Large intestine (tissue), 3 donors: ENCODE results near the gene GNAQ. TPM values are rescaled to one million over a fixed set of nuclear protein-coding genes. Genes with fewer than 3 reads are reported as not detected.

Source experiments
- DNase-seq, 2 donors: peaks; one replicate each; pipeline versions ENCODE4 v3.0.0 to v3.0.0-alpha.2; 2013
- H3K27ac ChIP-seq: one replicate; pipeline ENCODE4 v1.5.1; 2013; ENCODE audit warnings: low read length
- H3K27me3 ChIP-seq: 2 replicates; pipeline ENCODE4 v1.6.1; 2013; ENCODE audit warnings: low read length; ENCODE audit not compliant: control insufficient read depth, insufficient read depth
- H3K36me3 ChIP-seq: 2 replicates; pipeline ENCODE4 v1.6.1; 2013; ENCODE audit warnings: low read length; ENCODE audit not compliant: control insufficient read depth, insufficient read depth
- H3K4me1 ChIP-seq: one replicate; pipeline ENCODE4 v1.6.1; 2013; ENCODE audit warnings: low read length; ENCODE audit not compliant: control insufficient read depth, insufficient read depth
- H3K4me3 ChIP-seq: one replicate; pipeline ENCODE4 v1.5.1; 2013; ENCODE audit warnings: low read length
- H3K9me3 ChIP-seq: one replicate; pipeline ENCODE4 v1.6.1; 2013; ENCODE audit warnings: mild to moderate bottlenecking, low read depth, low read length, moderate library complexity; ENCODE audit not compliant: control insufficient read depth
- WGBS: methylation state at CpG from one replicate; pipeline ENCODE4 v1.1.5; 2013; ENCODE audit warnings: low lambda C conversion rate; ENCODE audit not compliant: insufficient coverage; 5-methylcytosine and 5-hydroxymethylcytosine counted together
- polyA plus RNA-seq: library from polyadenylated mRNA; unstranded; fragments of 120-200 nt; gene quantifications from one replicate; pipeline ENCODE4 v1.2.1, GENCODE V29; 2013

The GNAQ gene
- polyA plus RNA-seq, 1 donor = 34.0 TPM

DNA sequence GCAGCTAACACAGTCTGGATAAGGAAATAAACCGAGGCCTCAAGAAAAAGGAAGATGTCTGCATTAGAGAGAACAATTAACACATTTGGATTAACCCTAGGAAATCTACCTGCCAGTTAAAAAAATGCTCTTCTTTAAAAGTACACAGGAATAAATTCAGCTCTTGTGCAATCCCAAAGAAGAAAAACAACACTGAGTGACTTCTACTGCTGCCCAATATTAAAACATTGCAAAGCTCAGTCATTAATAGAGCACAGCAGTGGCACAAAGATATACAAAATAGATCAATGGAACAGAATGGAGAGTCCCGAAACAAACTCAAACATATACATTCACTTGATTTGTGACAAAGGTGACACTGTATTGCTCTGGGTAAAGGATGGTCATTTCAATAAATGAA lies 119.7 kb downstream of the GNAQ start:
- H3K27ac ChIP-seq = no peak overlapping the region
- DNase-seq = no peak
- no peak overlapping the region for H3K4me3 ChIP-seq
- H3K4me1 ChIP-seq = no peaks in the 10 kb centered on the region
- WGBS = 90% methylated on average over 2 of the region's 2 CpGs
- peaks cover 3% of the 10 kb centered on the region for H3K36me3 ChIP-seq
- H3K27me3 ChIP-seq = no peaks in the 10 kb centered on the region
- H3K9me3 ChIP-seq = no peaks in the 10 kb centered on the region

DNA sequence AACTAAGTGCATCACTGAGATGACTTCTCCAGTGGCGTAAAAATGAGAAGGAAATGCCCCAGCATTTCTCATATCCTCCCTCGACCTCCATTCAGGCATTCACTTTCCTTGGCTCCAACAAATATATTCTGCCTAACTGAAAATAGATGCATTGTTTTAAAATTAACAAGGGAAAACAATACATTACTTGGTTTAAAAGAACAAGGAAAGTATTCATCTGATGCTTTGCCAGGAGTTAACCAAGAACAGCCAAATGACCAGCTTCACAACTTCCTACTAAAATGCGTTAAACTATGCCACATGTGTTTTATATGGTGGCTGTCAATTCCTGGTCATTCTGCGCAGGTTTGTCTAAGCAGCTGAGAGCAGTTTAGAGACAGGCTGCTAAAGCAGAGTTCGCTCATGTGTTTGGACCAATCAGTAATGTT lies 121.4 kb downstream of the GNAQ start:
- Histone ChIP-seq H3K4me1 (no peaks in the 10 kb centered on the region), H3K27ac (no peak overlapping the region), H3K36me3 (peaks cover 3% of the 10 kb centered on the region), H3K4me3 (no peak overlapping the region), H3K27me3 (no peaks in the 10 kb centered on the region), H3K9me3 (no peaks in the 10 kb centered on the region)
- no peak for DNase-seq
- 73% methylated on average over 3 of the region's 5 CpGs for WGBS

DNA sequence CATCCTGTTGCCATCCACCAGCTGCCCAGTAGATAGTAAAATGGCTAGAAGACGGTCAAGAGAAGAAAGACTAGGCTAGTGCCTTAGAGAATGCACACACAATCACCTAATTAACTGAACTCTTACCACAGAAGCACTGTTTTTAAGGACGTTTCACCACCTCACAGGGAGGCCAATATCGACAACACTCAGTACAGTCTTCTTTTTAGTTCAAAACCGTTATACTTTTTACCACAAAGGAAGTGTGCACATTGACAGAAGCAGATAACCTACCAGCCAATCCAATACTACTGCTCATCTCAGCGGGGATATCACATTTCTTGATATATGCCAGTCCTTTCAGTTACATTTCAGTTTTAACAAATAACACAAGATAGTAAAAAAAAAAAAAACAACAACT lies 122.3 kb downstream of the GNAQ start:
- no peak for DNase-seq

DNA sequence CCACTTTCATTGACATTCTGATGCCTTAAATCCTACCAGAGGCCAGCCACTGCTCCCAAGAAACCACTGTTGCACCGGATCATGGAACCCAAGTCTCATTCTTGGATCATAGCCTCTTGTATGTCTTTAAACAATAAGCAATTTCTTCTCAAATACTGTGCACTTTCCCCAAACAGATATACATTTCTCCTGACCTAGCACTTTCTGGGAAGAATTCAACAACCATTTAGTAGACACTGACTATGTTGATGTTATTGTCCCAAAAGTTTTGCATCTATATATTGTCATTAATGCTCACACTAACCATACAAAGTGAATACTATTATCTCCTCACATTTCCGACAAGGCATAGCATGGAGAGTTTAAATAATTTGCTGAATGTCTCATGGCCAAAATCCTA lies 123.3 kb downstream of the GNAQ start:
- WGBS = no CpG with 5 or more reads among the region's 2 CpGs
- no peak for DNase-seq
- Histone ChIP-seq H3K9me3 (no peaks in the 10 kb centered on the region), H3K27ac (no peak overlapping the region), H3K27me3 (no peaks in the 10 kb centered on the region), H3K36me3 (peaks cover 3% of the 10 kb centered on the region), H3K4me3 (no peak overlapping the region), H3K4me1 (no peaks in the 10 kb centered on the region)

More for the DNA sequence above, 122.3 kb downstream of the GNAQ start:
- Histone ChIP-seq H3K9me3 (no peaks in the 10 kb centered on the region), H3K4me3 (no peak overlapping the region), H3K36me3 (peaks cover 3% of the 10 kb centered on the region), H3K4me1 (no peaks in the 10 kb centered on the region), H3K27me3 (no peaks in the 10 kb centered on the region), H3K27ac (no peak overlapping the region)
- WGBS = 100% methylated on average over 3 of the region's 5 CpGs

DNA sequence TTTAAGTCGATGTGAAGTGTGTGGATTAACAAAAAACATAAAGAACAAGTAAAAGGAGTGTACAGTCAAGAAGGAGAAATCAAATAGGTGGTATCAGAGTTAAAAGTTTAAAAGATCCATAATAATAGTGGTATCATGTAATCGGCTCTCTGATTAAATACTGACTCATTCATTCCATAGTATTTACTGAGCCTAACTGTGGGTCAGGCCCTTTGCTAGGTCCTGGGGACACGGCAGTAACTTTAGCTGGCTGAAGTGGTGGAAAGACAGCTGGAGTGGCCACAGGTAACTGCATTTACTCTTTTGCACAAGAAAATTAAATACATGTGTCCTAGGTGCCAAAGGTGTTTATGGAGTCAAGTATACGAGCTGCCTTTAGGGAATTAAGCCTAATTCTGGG lies 124.0 kb downstream of the GNAQ start:
- WGBS = 100% methylated on average over 1 of the region's 4 CpGs
- H3K36me3 ChIP-seq = peaks cover 3% of the 10 kb centered on the region
- no peaks in the 10 kb centered on the region for H3K27me3 ChIP-seq
- no peak for DNase-seq
- H3K9me3 ChIP-seq = no peaks in the 10 kb centered on the region
- no peak overlapping the region for H3K27ac ChIP-seq
- no peak overlapping the region for H3K4me3 ChIP-seq
- no peaks in the 10 kb centered on the region for H3K4me1 ChIP-seq

DNA sequence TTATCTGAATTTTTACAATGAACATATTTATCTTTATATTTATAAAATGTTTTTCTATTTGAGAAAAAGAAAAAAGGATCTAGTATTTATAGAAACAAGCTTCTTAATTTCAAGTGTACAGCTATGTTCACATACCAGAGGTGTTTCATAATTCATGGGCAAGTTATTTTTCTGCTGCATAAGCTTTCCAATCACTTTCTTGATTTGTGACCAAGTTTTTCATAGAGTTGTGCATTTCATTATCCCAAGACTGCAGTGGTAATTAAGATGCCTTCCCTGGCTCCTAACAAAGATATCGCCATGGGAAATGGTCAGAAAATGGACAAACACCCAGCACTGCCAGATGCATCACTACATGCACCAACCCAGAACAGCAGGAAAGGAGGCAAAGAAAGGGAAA lies 124.6 kb downstream of the GNAQ start:
- no peak for DNase-seq
- no peaks in the 10 kb centered on the region for H3K4me1 ChIP-seq
- peaks cover 3% of the 10 kb centered on the region for H3K36me3 ChIP-seq
- 100% methylated on average over 1 of the region's 1 CpG for WGBS
- no peaks in the 10 kb centered on the region for H3K9me3 ChIP-seq
- no peak overlapping the region for H3K27ac ChIP-seq
- no peak overlapping the region for H3K4me3 ChIP-seq
- H3K27me3 ChIP-seq = no peaks in the 10 kb centered on the region

DNA sequence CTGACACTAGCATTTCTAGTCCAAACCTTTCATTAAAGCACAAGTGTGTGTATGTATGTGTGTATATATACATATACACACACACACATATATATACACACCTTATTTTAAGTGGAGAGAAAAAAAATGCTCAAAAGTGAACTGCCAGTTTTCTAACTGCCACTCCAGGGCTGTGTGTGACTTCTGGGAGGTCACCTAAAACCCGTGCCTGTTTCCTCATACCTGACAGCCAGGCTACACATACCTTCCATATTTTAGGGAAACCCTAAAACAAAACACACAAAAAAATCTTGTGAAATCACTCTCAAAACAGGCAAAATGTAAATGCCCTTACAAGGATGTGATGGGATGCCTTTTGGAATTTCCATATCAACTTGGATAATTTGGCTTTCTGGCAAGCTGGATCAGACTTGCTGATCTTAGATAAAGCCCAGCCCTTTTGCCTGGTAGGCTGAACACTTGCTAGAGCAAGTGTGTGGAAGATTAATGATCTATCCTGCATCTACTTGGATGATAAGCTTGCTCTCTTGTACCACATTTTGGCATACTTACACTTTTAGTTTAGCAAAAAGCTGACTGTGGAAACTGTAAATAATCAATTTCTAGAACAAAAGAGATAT lies 127.8 kb downstream of the GNAQ start:
- Histone ChIP-seq H3K9me3 (no peaks in the 10 kb centered on the region), H3K4me3 (no peak overlapping the region), H3K27me3 (no peaks in the 10 kb centered on the region), H3K27ac (no peak overlapping the region), H3K36me3 (no peaks in the 10 kb centered on the region), H3K4me1 (no peaks in the 10 kb centered on the region)
- no CpG with 5 or more reads among the region's 1 CpG for WGBS
- no peak for DNase-seq

DNA sequence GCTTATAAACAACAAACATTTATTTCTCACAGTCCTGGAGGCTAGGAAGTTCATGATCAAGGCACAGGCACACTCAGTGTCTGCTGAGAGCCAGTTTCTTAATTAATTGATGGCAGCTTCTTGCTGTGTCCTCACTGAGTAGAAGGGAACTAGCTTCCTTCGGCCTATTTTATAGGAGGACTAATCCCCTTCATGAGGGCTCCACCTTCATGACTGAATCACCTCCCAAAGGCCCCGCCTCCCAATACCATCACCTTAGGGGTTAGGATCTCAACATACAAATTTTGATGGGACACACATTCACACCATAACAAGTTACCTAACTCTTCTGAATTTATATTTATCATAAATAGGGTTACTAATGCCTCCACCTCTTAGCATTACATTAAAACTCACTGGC lies 129.8 kb downstream of the GNAQ start:
- H3K36me3 ChIP-seq = no peaks in the 10 kb centered on the region
- H3K4me3 ChIP-seq = no peak overlapping the region
- no peaks in the 10 kb centered on the region for H3K4me1 ChIP-seq
- no peak for DNase-seq
- WGBS = no CpG with 5 or more reads among the region's 2 CpGs
- H3K27me3 ChIP-seq = no peaks in the 10 kb centered on the region
- no peaks in the 10 kb centered on the region for H3K9me3 ChIP-seq
- H3K27ac ChIP-seq = no peak overlapping the region

DNA sequence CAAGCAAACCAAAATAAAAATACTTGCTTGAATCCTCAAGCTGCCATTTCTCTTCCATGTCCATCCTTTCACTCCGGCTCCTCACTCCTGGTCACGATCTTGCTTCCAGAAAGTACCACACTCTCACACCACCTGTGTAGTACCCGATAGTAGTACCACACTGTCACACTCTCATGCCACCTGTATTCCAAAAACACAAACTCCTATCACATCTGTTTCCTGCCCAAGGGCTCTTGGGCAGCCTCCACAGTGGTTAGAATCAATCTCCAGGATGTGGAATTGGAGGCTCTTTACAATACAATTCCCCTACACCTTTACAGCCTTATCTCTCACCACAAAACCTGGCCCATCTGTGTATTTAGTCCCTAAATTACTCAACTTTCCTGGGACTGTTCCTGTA lies 130.6 kb downstream of the GNAQ start:
- no peaks in the 10 kb centered on the region for H3K4me1 ChIP-seq
- WGBS = 100% methylated on average over 3 of the region's 3 CpGs

DNA sequence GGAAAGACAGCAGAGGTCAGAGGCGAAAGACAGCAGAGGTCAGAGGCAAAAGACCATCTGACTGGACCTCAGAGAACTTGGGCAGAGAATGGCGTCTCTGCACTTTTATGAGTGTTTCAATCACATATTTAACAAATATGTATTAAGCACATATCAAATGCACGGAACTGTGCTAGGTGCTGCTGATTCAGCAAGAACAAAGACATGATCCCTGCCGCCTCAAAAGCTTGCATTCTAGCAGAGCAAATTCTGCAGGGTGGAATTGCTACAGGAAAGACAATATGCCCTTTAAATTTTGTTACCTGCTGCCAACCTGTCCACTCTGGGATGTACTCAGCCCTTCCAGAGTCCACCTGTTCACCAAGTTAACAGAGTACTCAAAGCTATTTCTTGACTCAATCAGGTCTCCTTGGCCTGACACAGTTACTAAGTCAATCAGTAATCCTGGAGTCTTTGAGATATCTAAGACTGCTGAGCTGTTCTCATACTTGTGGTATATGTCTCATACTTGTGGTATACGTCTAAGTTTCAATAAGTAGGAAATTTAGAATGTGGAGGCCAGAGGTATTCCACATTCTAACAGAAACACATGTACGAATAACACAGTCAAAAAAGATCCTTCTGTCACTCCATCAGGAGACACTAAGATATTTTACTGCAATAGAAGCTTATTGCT lies 131.8 kb downstream of the GNAQ start:
- H3K4me1 ChIP-seq = no peaks in the 10 kb centered on the region
- DNase-seq = no peak
- WGBS = 100% methylated on average over 1 of the region's 6 CpGs
- no peak overlapping the region for H3K4me3 ChIP-seq
- no peak overlapping the region for H3K27ac ChIP-seq
- no peaks in the 10 kb centered on the region for H3K27me3 ChIP-seq
- no peaks in the 10 kb centered on the region for H3K9me3 ChIP-seq
- peaks cover 6% of the 10 kb centered on the region for H3K36me3 ChIP-seq

More for the DNA sequence above, 130.6 kb downstream of the GNAQ start:
- no peak overlapping the region for H3K4me3 ChIP-seq
- H3K27ac ChIP-seq = no peak overlapping the region
- DNase-seq = no peak
- no peaks in the 10 kb centered on the region for H3K9me3 ChIP-seq
- H3K36me3 ChIP-seq = no peaks in the 10 kb centered on the region
- H3K27me3 ChIP-seq = no peaks in the 10 kb centered on the region

DNA sequence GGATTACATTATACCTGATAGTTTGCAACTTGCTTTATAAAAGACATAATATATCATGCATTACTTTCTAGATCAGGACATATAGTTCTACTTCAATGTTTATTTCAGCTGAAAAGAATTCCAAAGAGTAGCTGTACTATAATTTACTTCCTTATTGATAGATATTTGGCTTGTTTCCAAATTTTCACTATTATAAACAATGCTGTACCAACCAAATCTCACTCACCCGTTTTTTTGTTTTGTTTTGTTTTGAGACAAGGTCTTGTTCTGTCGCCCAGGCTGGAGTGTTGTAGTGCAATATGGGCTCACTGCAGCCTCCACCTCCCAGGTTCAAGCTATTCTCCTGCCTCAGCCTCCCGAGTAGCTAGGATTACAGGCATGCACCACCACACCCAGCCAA lies 132.7 kb downstream of the GNAQ start:
- Histone ChIP-seq H3K4me1 (no peaks in the 10 kb centered on the region), H3K36me3 (peaks cover 6% of the 10 kb centered on the region), H3K4me3 (no peak overlapping the region), H3K27ac (no peak overlapping the region), H3K27me3 (no peaks in the 10 kb centered on the region), H3K9me3 (no peaks in the 10 kb centered on the region)
- WGBS = no CpG with 5 or more reads among the region's 3 CpGs
- no peak for DNase-seq
